Kidney capillary endothelial cell (primary cell): ENCODE data around the gene VTI1A.

Experiments
- DNase-seq: peaks from one replicate; pipeline ENCODE4 v3.0.0-alpha.2; 2018; ENCODE audit warnings: low spot score

Gene VTI1A

DNA sequence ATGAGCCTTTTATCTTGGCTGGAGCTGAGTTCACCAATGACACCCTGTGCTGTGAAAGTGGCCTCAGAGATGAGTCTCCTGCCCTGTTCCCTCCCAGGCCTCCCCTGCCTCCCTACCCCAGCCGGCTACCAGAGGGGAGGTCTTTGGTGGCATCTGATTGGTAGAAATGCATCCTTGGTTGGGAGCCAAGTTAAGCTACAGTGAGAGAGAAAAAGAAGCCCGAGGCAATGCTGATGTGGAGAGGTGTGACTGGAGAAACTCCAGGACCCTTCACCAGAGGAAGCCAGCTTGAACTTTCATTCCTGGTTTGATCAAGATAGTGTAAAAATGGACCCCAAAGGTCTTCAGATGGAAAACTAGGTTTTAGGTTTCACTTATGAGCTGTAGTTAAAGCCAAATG is 311.9 kb downstream of the VTI1A start:
- no peak for DNase-seq

GRCh38 chr10:112759496-112759895 is 312.5 kb downstream of the VTI1A start:
- no peak for DNase-seq

GRCh38 chr10:112761256-112761655 is 314.2 kb downstream of the VTI1A start:
- DNase-seq, result no peak

- no peak for DNase-seq
Measured at GRCh38 chr10:112763916-112764520, 317.0 kb downstream of the VTI1A start.

GRCh38 chr10:112765717-112766235 is 318.8 kb downstream of the VTI1A start:
- DNase-seq, result no peak

DNA sequence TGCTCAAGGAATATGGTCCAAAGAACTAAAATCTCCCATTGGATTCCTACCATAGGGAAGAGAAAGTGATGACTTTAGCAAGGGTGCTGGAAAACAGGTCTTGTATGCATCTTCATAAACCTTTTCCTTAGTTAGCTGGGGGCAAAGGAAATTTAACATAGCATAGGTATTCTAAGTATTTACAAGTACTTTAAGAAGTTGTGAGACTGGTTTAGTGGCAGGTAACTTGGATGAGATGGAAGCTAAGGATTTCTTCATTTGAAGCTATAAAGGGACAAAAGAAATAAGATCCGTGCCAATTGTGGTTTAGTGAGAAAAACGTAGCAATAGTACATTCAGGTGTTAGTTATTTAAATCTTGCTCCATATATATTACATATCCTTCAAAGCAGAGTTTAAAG is 319.6 kb downstream of the VTI1A start:
- DNase-seq, result no peak

GRCh38 chr10:112767156-112767555 is 320.1 kb downstream of the VTI1A start:
- no peak for DNase-seq

- DNase-seq, result no peak
Measured at GRCh38 chr10:112768121-112768520, 321.1 kb downstream of the VTI1A start.

- no peak for DNase-seq
Measured at GRCh38 chr10:112769081-112769480, 322.1 kb downstream of the VTI1A start.

DNA sequence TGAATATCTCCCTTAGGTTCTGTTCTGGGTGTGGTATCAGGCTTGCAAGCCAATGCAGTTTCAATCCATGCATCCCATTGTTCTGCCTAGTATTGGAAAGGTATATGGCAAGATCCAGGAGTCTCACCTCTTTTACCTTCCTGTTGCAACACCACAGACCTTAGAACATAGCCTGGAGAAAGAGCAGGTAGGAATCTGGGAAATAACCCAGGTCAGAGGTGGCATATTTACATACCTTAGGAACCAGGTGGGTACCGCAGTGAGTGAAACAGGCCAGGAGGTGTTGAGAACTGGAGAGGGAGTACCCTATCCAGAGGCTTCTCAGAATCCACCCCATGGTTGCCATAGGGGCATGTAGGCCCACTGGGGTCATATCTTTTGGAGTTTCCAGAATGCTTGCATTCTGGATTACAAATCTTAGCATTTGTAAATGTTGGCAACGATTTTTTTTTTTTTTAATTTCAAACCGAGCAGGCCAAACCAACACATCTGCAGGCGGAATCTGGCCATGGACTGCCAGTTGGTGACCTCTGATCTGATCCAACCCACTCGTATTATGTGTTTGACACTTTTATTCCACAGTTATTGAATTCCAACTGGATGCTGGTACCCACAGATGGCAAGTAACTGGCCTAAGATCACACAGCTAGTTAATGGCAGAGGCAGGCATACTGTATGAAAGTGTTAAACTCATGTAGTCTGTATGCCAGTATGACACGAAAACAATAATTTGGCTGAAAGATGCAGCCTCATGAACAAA is 322.8 kb downstream of the VTI1A start:
- no peak for DNase-seq

DNA sequence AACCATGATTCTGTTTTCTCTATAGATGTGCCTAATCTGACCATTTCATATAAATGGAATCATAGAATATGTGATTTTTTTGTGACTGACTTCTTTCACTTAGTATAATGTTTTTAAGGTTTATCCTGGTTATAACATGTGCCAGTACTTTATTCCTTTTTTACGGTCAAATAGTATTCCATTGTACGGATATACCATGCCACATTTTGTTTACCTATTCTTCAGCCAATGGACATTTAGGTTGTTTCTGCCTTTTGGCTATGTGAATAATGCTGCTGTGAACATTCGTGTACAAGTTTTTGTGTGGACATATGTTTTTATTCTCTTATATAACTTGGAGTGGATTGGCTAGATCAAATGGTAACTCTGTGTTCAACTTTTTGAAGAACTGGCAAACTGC is 324.7 kb downstream of the VTI1A start:
- DNase-seq, result no peak

DNA sequence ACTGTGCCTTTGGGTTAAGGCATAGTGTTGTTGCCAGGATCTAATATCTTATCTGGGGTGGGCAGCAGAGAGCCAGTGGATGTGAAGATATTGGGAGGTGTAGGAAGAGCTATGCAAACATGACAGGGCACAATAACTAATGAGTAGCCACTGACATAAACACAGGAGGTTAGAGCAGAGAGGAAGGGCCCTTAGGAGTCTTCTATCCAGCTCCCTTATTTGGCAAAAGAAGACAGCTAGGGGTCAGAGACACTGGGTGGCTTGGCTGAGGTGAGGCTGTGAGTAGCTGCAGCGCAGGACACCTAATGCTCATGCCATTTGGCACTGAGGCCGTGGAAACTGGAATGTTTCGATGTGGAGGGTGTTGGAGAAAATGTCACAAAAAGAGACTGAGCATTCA is 326.8 kb downstream of the VTI1A start:
- no peak for DNase-seq

GRCh38 chr10:112774210-112774609 is 327.2 kb downstream of the VTI1A start:
- no peak for DNase-seq

GRCh38 chr10:112774798-112775197 is 327.8 kb downstream of the VTI1A start:
- DNase-seq, result no peak

GRCh38 chr10:112775381-112775780 is 328.4 kb downstream of the VTI1A start:
- DNase-seq, result no peak

- DNase-seq, result no peak
Measured at GRCh38 chr10:112775892-112776674, 329.1 kb downstream of the VTI1A start.

GRCh38 chr10:112778579-112778978 is 331.6 kb downstream of the VTI1A start:
- no peak for DNase-seq

DNA sequence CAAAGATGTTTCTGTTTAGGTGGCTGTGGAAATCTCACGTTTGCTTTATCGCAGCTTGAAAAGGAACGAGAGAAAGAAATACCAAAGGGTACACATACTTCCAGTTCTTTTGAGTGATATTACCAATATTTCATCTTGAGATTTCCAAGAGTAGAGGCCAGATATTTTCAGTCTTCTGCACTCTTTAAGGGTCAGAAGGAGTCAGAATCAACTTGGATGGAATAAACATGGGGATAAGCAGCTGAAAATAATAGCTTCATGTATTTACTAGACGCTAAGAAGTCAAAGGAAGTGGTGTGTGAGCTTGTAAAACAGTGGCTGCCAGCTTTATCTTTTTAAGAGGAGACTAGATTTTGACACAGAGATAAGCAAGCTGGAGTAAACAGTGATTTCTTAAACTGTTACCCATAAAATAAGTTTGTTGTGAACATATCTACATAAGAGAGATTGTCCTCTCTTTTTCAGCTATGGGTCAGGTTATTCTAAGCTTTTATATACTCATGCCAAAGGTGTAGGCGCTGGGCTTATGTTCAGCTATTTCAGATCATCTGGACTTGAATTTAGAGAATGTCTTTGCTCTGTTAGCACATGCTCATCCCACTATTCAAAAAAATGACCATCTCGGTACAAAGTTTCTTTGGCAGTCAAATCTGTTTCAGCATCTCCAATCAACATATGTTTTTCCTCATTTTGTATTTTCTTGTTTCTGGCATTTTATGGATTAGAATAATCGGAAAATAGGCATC is 332.2 kb downstream of the VTI1A start:
- DNase-seq, result no peak

- DNase-seq, result no peak
Measured at GRCh38 chr10:112782200-112782907, 335.3 kb downstream of the VTI1A start.

DNA sequence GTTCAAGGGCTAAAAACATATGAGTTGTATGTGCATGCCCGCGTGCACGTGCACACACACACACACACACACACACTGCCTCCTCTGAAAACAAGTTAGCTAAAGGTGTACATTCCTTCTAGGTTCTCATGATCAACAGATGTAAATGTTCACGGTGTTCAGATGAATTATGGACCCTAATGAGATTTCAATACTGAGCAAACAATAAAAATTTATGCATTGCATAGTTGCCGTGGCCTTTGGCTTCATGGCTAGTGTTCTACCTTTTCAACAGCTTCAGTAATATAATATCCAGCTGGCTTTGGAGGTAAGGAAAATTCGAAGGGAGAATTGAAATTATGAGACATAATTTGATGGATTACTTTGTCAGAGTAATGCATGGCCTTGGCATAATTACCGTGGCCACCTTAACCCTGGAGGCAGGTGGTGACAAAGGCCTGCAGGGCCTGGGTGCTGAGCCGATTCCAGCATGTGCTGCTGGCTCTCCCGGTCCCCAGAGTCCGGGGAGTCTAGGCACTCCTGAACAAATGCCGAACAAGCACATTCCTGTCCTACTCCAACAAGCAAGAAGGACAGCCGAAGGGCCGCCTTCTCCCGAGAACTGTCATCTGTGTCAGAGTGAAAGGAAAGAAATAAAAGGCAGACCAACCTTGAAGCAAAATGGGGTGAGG is 336.5 kb downstream of the VTI1A start:
- DNase-seq, result no peak

GRCh38 chr10:112784022-112784461 is 337.0 kb downstream of the VTI1A start:
- DNase-seq, result no peak
